Lung (tissue), 12 donors: Measurements from ENCODE around the gene EPHB1. TPM values are rescaled to one million over a fixed set of nuclear protein-coding genes. Genes with fewer than 3 reads are reported as not detected.

ENCODE experiments used
- ATAC-seq: fragments of 200-7000 bp; cut with Tn5 transposase; one replicate; pipeline ENCODE4 v1.9.1; 2020; ENCODE audit warnings: moderate number of reproducible peaks; ENCODE audit not compliant: insufficient read depth, low FRiP score
- DNase-seq, 3 donors: peaks; one replicate each; pipeline ENCODE4 v3.0.0-alpha.2; 2013 to 2017
- H3K27ac ChIP-seq, 2 donors: one replicate each; pipeline ENCODE4 v1.5.1; 2013; ENCODE audit warnings: mild to moderate bottlenecking in 2 of 2, moderate library complexity in 2 of 2, control low read depth in 1 of 2, inconsistent platforms in 1 of 2, low read depth in 1 of 2, low read length in 1 of 2
- H3K27me3 ChIP-seq, 3 donors: one replicate each; pipeline ENCODE4 v1.5.1; 2013; ENCODE audit warnings: low read length in 2 of 3; ENCODE audit not compliant: control insufficient read depth in 3 of 3, insufficient read depth in 3 of 3
- H3K36me3 ChIP-seq, 4 donors: one replicate each; pipeline ENCODE4 v1.5.1; 2013; ENCODE audit warnings: low read length in 4 of 4, mild to moderate bottlenecking in 1 of 4, moderate library complexity in 1 of 4; ENCODE audit not compliant: control insufficient read depth in 4 of 4, insufficient read depth in 4 of 4
- H3K4me1 ChIP-seq, 5 donors: one replicate each; pipeline ENCODE4 v1.5.1; 2013; ENCODE audit warnings: low read length in 5 of 5, mild to moderate bottlenecking in 2 of 5, moderate library complexity in 1 of 5; ENCODE audit not compliant: control insufficient read depth in 5 of 5, insufficient read depth in 5 of 5
- H3K4me3 ChIP-seq: one replicate; pipeline ENCODE4 v1.5.1; 2013; ENCODE audit warnings: mild to moderate bottlenecking, control low read depth, moderate library complexity
- H3K9ac ChIP-seq, 2 donors: one replicate each; pipeline ENCODE4 v1.5.1; 2013; ENCODE audit warnings: low read length in 2 of 2, control low read depth in 1 of 2; ENCODE audit not compliant: insufficient read depth in 1 of 2
- H3K9me3 ChIP-seq, 4 donors: one replicate each; pipeline ENCODE4 v1.5.1; 2013; ENCODE audit warnings: low read length in 3 of 4, mild to moderate bottlenecking in 1 of 4, moderate library complexity in 1 of 4; ENCODE audit not compliant: control insufficient read depth in 4 of 4, insufficient read depth in 3 of 4
- CTCF ChIP-seq: IDR thresholded peaks from 2 replicates; pipeline ENCODE4 v1.5.1; 2012; ENCODE audit warnings: mild to moderate bottlenecking; ENCODE audit errors: control extremely low read depth, extremely low read depth
- WGBS, 2 donors: extraction: QIAGEN DNeasy Blood & Tissue Kit; methylation state at CpG; one replicate each; pipeline ENCODE4 v1.1.7; 2013; 5-methylcytosine and 5-hydroxymethylcytosine counted together
- polyA plus RNA-seq, 2 donors: library from polyadenylated mRNA; stranded (reverse); fragments of 200-250 nt; gene quantifications; one replicate each; pipeline ENCODE4 v1.2.1, GENCODE V29; 2013
- total RNA-seq, 2 donors: library from RNA; depleted of rRNA in 1 of 2; stranded (reverse); fragments of >200 nt in 1 of 2; gene quantifications; one replicate each; pipeline ENCODE4 v1.2.1, GENCODE V29; 2014 to 2021
- donor health status: control.
- donor health status: control.
- donor health status: Bipolar disorder and iron deficiency.
- donor health status: healthy.
- donor health status: DM: yes; HTN: yes; CAD: no.

The EPHB1 gene
- total and polyA plus RNA-seq, 4 donors: 0.30 to 6.3 (median 2.1) TPM

GRCh38 chr3:134798681-134799311 is 3.7 kb downstream of the EPHB1 start:
- TF ChIP-seq CTCF: no peak
- Histone ChIP-seq H3K4me3 (no peak overlapping the region), H3K27ac (no peak overlapping the region), H3K9me3 (no peaks in the 10 kb centered on the region), H3K27me3 (peaks cover 12 to 45% (median 41%) of the 10 kb centered on the region in 3 donors), H3K9ac (no peak overlapping the region), H3K36me3 (no peaks in the 10 kb centered on the region), H3K4me1 (peaks cover 0 to 22% (median 3%) of the 10 kb centered on the region in 5 donors)
- WGBS, 2 donors: 75 to 80% methylated on average over 9 of the region's 9 CpGs
- DNase-seq (no peak), ATAC-seq (no peak)

GRCh38 chr3:134799393-134799792 is 4.3 kb downstream of the EPHB1 start:
- Histone ChIP-seq H3K4me1 (peaks cover 0 to 22% (median 3%) of the 10 kb centered on the region in 5 donors), H3K36me3 (no peaks in the 10 kb centered on the region), H3K4me3 (no peak overlapping the region), H3K9ac (no peak overlapping the region), H3K9me3 (no peaks in the 10 kb centered on the region), H3K27me3 (peaks cover 12 to 44% (median 41%) of the 10 kb centered on the region in 3 donors), H3K27ac (no peak overlapping the region)
- DNase-seq: peak in 1 of 3 donors; percentile 34
- TF ChIP-seq CTCF: no peak
- WGBS, 2 donors: 60 to 67% methylated on average over 6 of the region's 6 CpGs
- ATAC-seq: no peak

- 73 to 75% methylated on average over 6 of the region's 6 CpGs for WGBS, 2 donors
- H3K27ac ChIP-seq: no peak overlapping the region
- no peaks in the 10 kb centered on the region for H3K9me3 ChIP-seq
- ATAC-seq (no peak), DNase-seq (no peak)
- H3K4me3 ChIP-seq: no peak overlapping the region
- peaks cover 3 to 42% (median 35%) of the 10 kb centered on the region in 3 donors for H3K27me3 ChIP-seq
- peaks cover 0 to 9% (median 0%) of the 10 kb centered on the region in 5 donors for H3K4me1 ChIP-seq
- no peaks in the 10 kb centered on the region for H3K36me3 ChIP-seq
- H3K9ac ChIP-seq: no peak overlapping the region
- no peak for TF ChIP-seq CTCF
These were observed 6.3 kb downstream of the EPHB1 start for GRCh38 chr3:134801204-134801958.
